ENCODE results near the gene HIRA.

GRCh38 chr22:19376971-19377370, 54.6 kb downstream of the HIRA start:
- no peak for TF ChIP-seq CTCF (IDR thresholded peaks at IDR 0.05)
- no peak for TF ChIP-seq POLR2A (IDR thresholded peaks at IDR 0.05)
